IMR-90 (cell line): ENCODE results near the gene UVSSA. TPM values are rescaled to one million over a fixed set of nuclear protein-coding genes. Genes with fewer than 3 reads are reported as not detected.

Experiments
- ATAC-seq: fragments of 200-7000 bp; cut with Tn5 transposase; 2 replicates; pipeline ENCODE4 v1.9.1; 2020; ENCODE audit warnings: low read depth, mild to moderate bottlenecking, moderate library complexity
- BruUV-seq: library from RNA; stranded (reverse); fragments of 400-500 nt; replicated peaks from 2 replicates; lab custom pipeline; 2021; lab: Mats Ljungman, UMichigan
- CTCF ChIA-PET: fragments of 300-600 bp; formaldehyde crosslinking; extraction: SDS; loops from one replicate; lab custom pipeline; 2021; ENCODE audit warnings: antibody characterized with exemption; lab: Yijun Ruan, JAX
- POLR2A ChIA-PET: fragments of 300-600 bp; sonication (Branson Sonifier 250); formaldehyde crosslinking; loops from one replicate; lab custom pipeline; 2022; ENCODE audit warnings: antibody characterized with exemption; ENCODE audit not compliant: unreplicated experiment; lab: Charles Lee
- DNase-seq: peaks from one replicate; pipeline ENCODE4 v3.0.0; 2013
- H2AFZ ChIP-seq: replicated peaks from 2 replicates; pipeline ENCODE3; 2013; ENCODE audit warnings: low read length, mild to moderate bottlenecking; ENCODE audit not compliant: poor library complexity
- H2AK5ac ChIP-seq: 2 replicates; pipeline ENCODE4 v1.6.1; 2013; ENCODE audit warnings: low read depth, low read length, inconsistent platforms
- H2AK9ac ChIP-seq: replicated peaks from 2 replicates; pipeline ENCODE3; 2013; ENCODE audit warnings: mild to moderate bottlenecking, low read depth, low read length, moderate library complexity; ENCODE audit not compliant: poor library complexity
- H2BK120ac ChIP-seq: 2 replicates; pipeline ENCODE4 v1.6.1; 2013; ENCODE audit warnings: low read depth, low read length, inconsistent platforms
- H2BK15ac ChIP-seq: 3 replicates; pipeline ENCODE4 v1.6.1; 2013; ENCODE audit warnings: low read depth, low read length, inconsistent platforms
- H2BK20ac ChIP-seq: 2 replicates; pipeline ENCODE4 v1.6.1; 2013; ENCODE audit warnings: low read depth, mild to moderate bottlenecking, inconsistent platforms, low read length, moderate library complexity
- H2BK5ac ChIP-seq: 2 replicates; pipeline ENCODE4 v1.6.1; 2013; ENCODE audit warnings: mild to moderate bottlenecking, low read depth, low read length, inconsistent platforms; ENCODE audit not compliant: poor library complexity, severe bottlenecking
- H3K14ac ChIP-seq: replicated peaks from 2 replicates; pipeline ENCODE4 v1.6.1; 2013; ENCODE audit warnings: low read depth, low read length, inconsistent platforms
- H3K18ac ChIP-seq: 2 replicates; pipeline ENCODE4 v1.6.1; 2013; ENCODE audit warnings: low read depth, low read length, control low read depth
- H3K23ac ChIP-seq: 2 replicates; pipeline ENCODE4 v1.6.1; 2013; ENCODE audit warnings: low read depth, low read length, inconsistent platforms
- H3K27ac ChIP-seq: 2 replicates; pipeline ENCODE4 v1.5.1; 2013; ENCODE audit warnings: mild to moderate bottlenecking, control low read depth, low read length; ENCODE audit not compliant: insufficient read depth
- H3K27me3 ChIP-seq: 2 replicates; pipeline ENCODE4 v1.6.1; 2013; ENCODE audit warnings: low read length; ENCODE audit not compliant: control insufficient read depth, insufficient read depth
- H3K36me3 ChIP-seq: 2 replicates; pipeline ENCODE4 v1.6.1; 2013; ENCODE audit warnings: low read length, mixed read lengths; ENCODE audit not compliant: control insufficient read depth, insufficient read depth
- H3K4ac ChIP-seq: 2 replicates; pipeline ENCODE4 v1.6.1; 2013; ENCODE audit warnings: low read depth, low read length, inconsistent platforms
- H3K4me1 ChIP-seq: 2 replicates; pipeline ENCODE4 v1.6.1; 2013; ENCODE audit warnings: low read length, mixed read lengths; ENCODE audit not compliant: control insufficient read depth, insufficient read depth
- H3K4me2 ChIP-seq: 2 replicates; pipeline ENCODE4 v1.6.1; 2013; ENCODE audit warnings: low read depth, mild to moderate bottlenecking, control low read depth, low read length, moderate library complexity
- H3K4me3 ChIP-seq: 2 replicates; pipeline ENCODE4 v1.5.1; 2013; ENCODE audit warnings: low read depth, mild to moderate bottlenecking, control low read depth, low read length, moderate library complexity; ENCODE audit not compliant: insufficient read depth
- H3K56ac ChIP-seq: 2 replicates; pipeline ENCODE4 v1.6.1; 2013; ENCODE audit warnings: low read length, inconsistent platforms; ENCODE audit not compliant: insufficient read depth; ENCODE audit errors: extremely low read depth
- H3K79me1 ChIP-seq, 2 experiments: 2 replicates each; pipeline ENCODE4 v1.6.1; 2013; ENCODE audit warnings: low read length in 2 of 2, inconsistent platforms in 1 of 2, low read depth in 1 of 2
- H3K9ac ChIP-seq: 2 replicates; pipeline ENCODE4 v1.6.1; 2013; ENCODE audit warnings: low read depth, low read length, control low read depth
- H3K9me1 ChIP-seq: 2 replicates; pipeline ENCODE4 v1.6.1; 2013; ENCODE audit warnings: low read length, inconsistent platforms; ENCODE audit not compliant: insufficient read depth
- H3K9me3 ChIP-seq: 2 replicates; pipeline ENCODE4 v1.6.1; 2013; ENCODE audit warnings: low read length; ENCODE audit not compliant: control insufficient read depth, insufficient read depth
- H4K20me1 ChIP-seq: 2 replicates; pipeline ENCODE4 v1.6.1; 2013; ENCODE audit warnings: low read length, inconsistent platforms; ENCODE audit not compliant: insufficient read depth
- H4K5ac ChIP-seq: 2 replicates; pipeline ENCODE4 v1.6.1; 2013; ENCODE audit warnings: mild to moderate bottlenecking, low read depth, low read length, control low read depth
- H4K8ac ChIP-seq, 2 experiments: 2 replicates each; pipeline ENCODE4 v1.6.1; 2013; ENCODE audit warnings: low read depth in 2 of 2, low read length in 2 of 2, control low read depth in 1 of 2, inconsistent platforms in 1 of 2
- H4K91ac ChIP-seq: 2 replicates; pipeline ENCODE4 v1.6.1; 2013; ENCODE audit warnings: low read depth, low read length, inconsistent platforms; ENCODE audit not compliant: insufficient read depth
- BHLHE40 ChIP-seq: fragments of 150-350 bp; IDR thresholded peaks from 2 replicates; pipeline ENCODE4 v1.6.1; 2016; ENCODE audit warnings: mild to moderate bottlenecking, low read depth, low read length
- CHD1 ChIP-seq: IDR thresholded peaks from 2 replicates; pipeline ENCODE4 v1.6.1; 2012; ENCODE audit warnings: low read depth, low read length, improper control_type of control experiment
- CTCF ChIP-seq: conservative IDR thresholded peaks from 2 replicates; pipeline ENCODE4 v1.5.1; 2012; ENCODE audit warnings: mild to moderate bottlenecking, low read depth, low read length, improper control_type of control experiment
- ELK1 ChIP-seq: fragments of 150-350 bp; IDR thresholded peaks from 2 replicates; pipeline ENCODE4 v1.6.1; 2016; ENCODE audit warnings: low read depth, mild to moderate bottlenecking, low read length, moderate library complexity, borderline replicate concordance
- FOS ChIP-seq: fragments of 150-350 bp; IDR thresholded peaks from 2 replicates; pipeline ENCODE4 v1.6.1; 2016; ENCODE audit warnings: low read depth, low read length
- MXI1 ChIP-seq: IDR thresholded peaks from 2 replicates; pipeline ENCODE4 v1.6.1; 2012; ENCODE audit warnings: low read depth, mild to moderate bottlenecking, low read length, moderate library complexity, borderline replicate concordance
- NFE2L2 ChIP-seq: fragments of 150-350 bp; IDR thresholded peaks from 2 replicates; pipeline ENCODE4 v1.6.1; 2016; ENCODE audit warnings: low read depth, mild to moderate bottlenecking, low read length
- RCOR1 ChIP-seq: IDR thresholded peaks from 2 replicates; pipeline ENCODE4 v1.6.1; 2012; ENCODE audit warnings: mild to moderate bottlenecking, low read length, improper control_type of control experiment; ENCODE audit not compliant: insufficient replicate concordance
- SMC3 ChIP-seq: fragments of 150-350 bp; IDR thresholded peaks from 2 replicates; pipeline ENCODE4 v1.6.1; 2016; ENCODE audit warnings: low read depth, mild to moderate bottlenecking, antibody characterized with exemption, low read length, moderate library complexity
- USF2 ChIP-seq: fragments of 150-350 bp; IDR thresholded peaks from 2 replicates; pipeline ENCODE4 v1.6.1; 2017; ENCODE audit warnings: mild to moderate bottlenecking, antibody characterized with exemption, low read length, low read depth
- WGBS, 2 experiments: methylation state at CpG; one replicate each; pipeline versions ENCODE4 v1.1.5 to v1.1.7; 2013; ENCODE audit warnings: missing lambda C conversion rate in 2 of 2; ENCODE audit not compliant: insufficient read length in 1 of 2; ENCODE audit errors: extremely low coverage in 2 of 2; 5-methylcytosine and 5-hydroxymethylcytosine counted together
- dilution Hi-C: fragments of 300-500 bp; cut with HindIII; formaldehyde crosslinking; loops from one replicate; pipeline ENCODE4 v1.14.3; 2018; ENCODE audit warnings: low sequenced_read_pairs; ENCODE audit not compliant: unreplicated experiment
- in situ Hi-C: fragments of 300-500 bp; cut with MboI; formaldehyde crosslinking; loops from 3 replicates; pipeline ENCODE4 v1.14.3; 2019; ENCODE audit warnings: low sequenced_read_pairs, inconsistent platforms, mixed read lengths
- intact Hi-C: fragments of 100-400 bp; cut with micrococcal nuclease; formaldehyde crosslinking; loops from 2 replicates; pipeline ENCODE4 v1.10.0; 2022
- polyA plus RNA-seq, 3 experiments: library from polyadenylated mRNA; depleted of rRNA; stranded (reverse); fragments of >200 nt; gene quantifications; 2 replicates each; pipeline ENCODE4 v1.2.3, GENCODE V29; 2012; ENCODE audit warnings: low replicate concordance in 1 of 3
- total RNA-seq: library from RNA; depleted of rRNA; stranded (reverse); fragments of >200 nt; gene quantifications from 2 replicates; pipeline ENCODE4 v1.2.3, GENCODE V29; 2012

Gene UVSSA
- total and polyA plus RNA-seq, 2 of the 4 experiments (the other 2 are of a cell fraction): 1.4 to 8.4 TPM

- CTCF ChIA-PET: no interaction called here
- in situ Hi-C loops: no loop called here
Measured at GRCh38 chr4:1403177-1403583, 56.2 kb downstream of the UVSSA start.

More at GRCh38 chr4:1403177-1403583, 56.2 kb downstream of the UVSSA start:
- Histone ChIP-seq H3K4me1 (no peaks in the 10 kb centered on the region), H3K36me3 (no peaks in the 10 kb centered on the region), H2AFZ (no peak overlapping the region), H3K4me2 (no peak overlapping the region), H3K27ac (no peak overlapping the region), H2AK5ac (no peak overlapping the region), H3K79me1 (no peaks in the 10 kb centered on the region), H3K9me1 (no peaks in the 10 kb centered on the region), H4K8ac (no peak overlapping the region), H4K20me1 (no peaks in the 10 kb centered on the region), H3K4ac (no peak overlapping the region), H3K56ac (no peak overlapping the region), H3K9ac (no peak overlapping the region), H3K23ac (no peak overlapping the region), H3K18ac (no peak overlapping the region), H4K91ac (no peak overlapping the region), H2BK15ac (no peak overlapping the region), H4K5ac (no peak overlapping the region), H2AK9ac (no peak overlapping the region), H2BK20ac (no peak overlapping the region), H2BK120ac (no peak overlapping the region), H3K14ac (no peak overlapping the region), H2BK5ac (no peak overlapping the region), H3K9me3 (peaks cover 8% of the 10 kb centered on the region), H3K27me3 (peaks cover 77% of the 10 kb centered on the region), H3K4me3 (no peak overlapping the region)
- dilution Hi-C loops (no loop called here), intact Hi-C loops (no loop called here)
- no peak for ATAC-seq
- no peak for TF ChIP-seq CTCF
- no peak for TF ChIP-seq ELK1
- no peak for TF ChIP-seq NFE2L2
- TF ChIP-seq BHLHE40: no peak
- TF ChIP-seq MXI1: no peak
- TF ChIP-seq USF2: no peak
- TF ChIP-seq RCOR1: no peak
- TF ChIP-seq SMC3: no peak
- no peak for TF ChIP-seq CHD1
- TF ChIP-seq FOS: no peak
- POLR2A ChIA-PET: no interaction called here
- no peak for DNase-seq
- no TSS peak for BruUV-seq
- WGBS, 2 experiments: 2% methylated on average over 51 of the region's 58 CpGs; no CpG with 5 or more reads in 1 of the 2 experiments
